Frontal cortex (tissue), 4 donors: ENCODE data around the gene MED8. TPM values are rescaled to one million over a fixed set of nuclear protein-coding genes. Genes with fewer than 3 reads are reported as not detected.
"Not testable (repeated sequence)": the region's sequence is repeated elsewhere in the genome, so short reads cannot be mapped to it uniquely, and the experiment has no call there.

Experiments
- DNase-seq, 2 donors: peaks; one replicate each; pipeline ENCODE4 v3.0.0; 2012; ENCODE audit warnings: low spot score in 2 of 2
- FAIRE-seq: peaks from 2 replicates; lab custom pipeline; 2012; peaks lifted over from hg19 to GRCh38; lab: Jason Lieb, UNC
- total RNA-seq: library from RNA; depleted of rRNA; stranded (reverse); fragments of >200 nt; gene quantifications from one replicate; pipeline ENCODE4 v1.2.3, GENCODE V29; 2014
- donor health status: control.
- donor health status: control.
- donor health status: control.

MED8 gene
- total RNA-seq, 1 donor from 2014 or later, result 22.8 TPM

- FAIRE-seq (no peak), DNase-seq (no peak)
These were observed 987 bp downstream of the MED8 start for GRCh38 chr1:43388613-43389012.

GRCh38 chr1:43387976-43388599, 1.5 kb downstream of the MED8 start:
- FAIRE-seq (no peak), DNase-seq (no peak)

GRCh38 chr1:43386676-43387075, 2.9 kb downstream of the MED8 start:
- FAIRE-seq (no peak), DNase-seq (no peak)

- FAIRE-seq (no peak), DNase-seq (no peak)
These were observed 6.2 kb downstream of the MED8 start for GRCh38 chr1:43383449-43383848.

- FAIRE-seq, result no peak
- no peak for DNase-seq
These were observed 7.4 kb downstream of the MED8 start for GRCh38 chr1:43382027-43382779.

- no peak for DNase-seq
- FAIRE-seq, result no peak
These were observed 8.0 kb downstream of the MED8 start for GRCh38 chr1:43381612-43382011.

- no peak for FAIRE-seq
These were observed 10.1 kb downstream of the MED8 start for GRCh38 chr1:43379476-43379875.

GRCh38 chr1:43377831-43378230, 11.8 kb downstream of the MED8 start:
- FAIRE-seq (no peak), DNase-seq (no peak)

More at GRCh38 chr1:43379476-43379875, 10.1 kb downstream of the MED8 start:
- no peak for DNase-seq

GRCh38 chr1:43376723-43377235, 12.8 kb downstream of the MED8 start:
- DNase-seq (no peak), FAIRE-seq (no peak)

- DNase-seq (no peak), FAIRE-seq (no peak)
These were observed 16.3 kb downstream of the MED8 start for GRCh38 chr1:43373066-43373940.

- FAIRE-seq, result no peak
- DNase-seq, result no peak
These were observed 17.4 kb downstream of the MED8 start for GRCh38 chr1:43372172-43372571.

- FAIRE-seq, result no peak
These were observed 19.0 kb downstream of the MED8 start for GRCh38 chr1:43370564-43370963.

GRCh38 chr1:43369779-43370178, 19.8 kb downstream of the MED8 start:
- DNase-seq, FAIRE-seq: not testable (repeated sequence)

More at GRCh38 chr1:43370564-43370963, 19.0 kb downstream of the MED8 start:
- DNase-seq, result no peak

- DNase-seq (no peak), FAIRE-seq (no peak)
These were observed 21.0 kb downstream of the MED8 start for GRCh38 chr1:43368646-43369020.

GRCh38 chr1:43367904-43368645, 21.5 kb downstream of the MED8 start, which contains the start of gene ELOVL1:
ELOVL1 (minus strand) TSS chr1:43368011; CDS start chr1:43365609, 2,402 bp downstream.
- DNase-seq (peak; percentile 94 to 96), FAIRE-seq (no peak)

- peak in 1 of 2 donors; percentile 36 for DNase-seq
- no peak for FAIRE-seq
These were observed 22.3 kb downstream of the MED8 start for GRCh38 chr1:43367026-43367903.

- FAIRE-seq, result no peak
These were observed 23.0 kb downstream of the MED8 start for GRCh38 chr1:43366601-43367025.

GRCh38 chr1:43366179-43366578, 23.4 kb downstream of the MED8 start:
- DNase-seq (no peak), FAIRE-seq (no peak)

More at GRCh38 chr1:43366601-43367025, 23.0 kb downstream of the MED8 start:
- DNase-seq, result no peak
